Measurements from ENCODE around the gene CFAP77.
"Not testable (repeated sequence)": the region's sequence is repeated elsewhere in the genome, so short reads cannot be mapped to it uniquely, and the experiment has no call there.

Gene CFAP77

DNA sequence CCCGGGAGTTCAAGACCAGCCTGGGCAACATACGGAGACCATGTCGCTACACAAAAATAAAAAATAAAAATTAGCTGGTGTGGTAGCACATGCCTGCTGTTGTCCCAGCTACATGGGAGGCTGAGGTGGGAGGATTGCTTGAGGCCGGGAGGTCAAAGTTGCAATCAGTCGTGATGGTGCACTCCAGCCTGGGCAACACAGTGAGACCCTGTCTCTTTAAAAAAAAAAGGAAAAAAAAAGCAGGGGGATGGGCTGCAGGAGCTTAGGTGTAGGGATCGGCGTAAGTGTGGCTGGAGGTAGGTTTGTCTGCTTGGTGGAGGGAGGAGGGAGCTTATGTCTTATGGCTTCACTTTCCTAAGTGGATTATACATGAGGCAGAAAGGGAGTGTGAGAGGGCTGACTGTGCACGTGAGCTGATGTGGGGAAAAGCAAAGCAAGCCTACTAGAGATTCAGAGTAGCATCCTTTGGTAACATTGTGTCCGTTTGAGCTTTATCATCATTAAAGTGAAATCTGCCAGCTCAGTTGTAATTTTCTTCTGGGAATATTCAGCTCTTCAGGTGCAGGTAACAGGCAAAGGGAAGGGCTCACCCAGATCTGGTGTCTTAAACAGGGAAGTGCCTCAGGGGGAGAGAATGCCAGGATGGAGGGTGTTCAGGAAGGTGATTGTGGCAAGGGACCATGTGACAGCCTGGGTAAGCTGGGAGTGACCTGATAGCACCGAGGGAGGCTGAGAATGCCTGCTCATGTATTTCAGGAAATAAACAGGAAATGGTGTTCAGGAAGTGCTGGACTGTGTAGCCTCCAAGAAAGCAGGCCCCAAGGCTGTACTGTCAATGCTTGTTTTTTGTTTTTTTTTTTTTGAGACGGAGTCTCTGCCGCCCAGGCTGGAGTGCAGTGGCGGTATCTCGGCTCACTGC is 37.6 kb upstream of the CFAP77 start:
- no peak for DNase-seq (ENCODE audit: low spot score)

DNA sequence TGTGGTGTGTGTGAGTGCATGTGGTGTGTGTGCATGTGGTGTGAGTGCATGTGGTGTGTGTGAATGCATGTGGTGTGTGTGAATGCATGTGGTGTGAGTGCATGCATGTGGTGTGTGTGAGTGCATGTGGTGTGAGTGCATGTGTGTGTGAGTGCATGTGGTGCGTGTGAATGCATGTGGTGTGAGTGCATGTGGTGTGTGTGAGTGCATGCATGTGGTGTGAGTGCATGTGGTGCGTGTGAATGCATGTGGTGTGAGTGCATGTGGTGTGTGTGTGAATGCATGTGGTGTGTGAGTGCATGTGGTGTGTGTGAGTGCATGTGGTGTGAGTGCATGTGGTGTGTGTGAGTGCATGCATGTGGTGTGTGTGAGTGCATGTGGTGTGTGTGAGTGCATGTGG is 32.2 kb upstream of the CFAP77 start:
- DNase-seq (ENCODE audit: low spot score): not testable (repeated sequence)

More for the DNA sequence above, 37.6 kb upstream of the CFAP77 start:
- TF ChIP-seq, protein P1, sequence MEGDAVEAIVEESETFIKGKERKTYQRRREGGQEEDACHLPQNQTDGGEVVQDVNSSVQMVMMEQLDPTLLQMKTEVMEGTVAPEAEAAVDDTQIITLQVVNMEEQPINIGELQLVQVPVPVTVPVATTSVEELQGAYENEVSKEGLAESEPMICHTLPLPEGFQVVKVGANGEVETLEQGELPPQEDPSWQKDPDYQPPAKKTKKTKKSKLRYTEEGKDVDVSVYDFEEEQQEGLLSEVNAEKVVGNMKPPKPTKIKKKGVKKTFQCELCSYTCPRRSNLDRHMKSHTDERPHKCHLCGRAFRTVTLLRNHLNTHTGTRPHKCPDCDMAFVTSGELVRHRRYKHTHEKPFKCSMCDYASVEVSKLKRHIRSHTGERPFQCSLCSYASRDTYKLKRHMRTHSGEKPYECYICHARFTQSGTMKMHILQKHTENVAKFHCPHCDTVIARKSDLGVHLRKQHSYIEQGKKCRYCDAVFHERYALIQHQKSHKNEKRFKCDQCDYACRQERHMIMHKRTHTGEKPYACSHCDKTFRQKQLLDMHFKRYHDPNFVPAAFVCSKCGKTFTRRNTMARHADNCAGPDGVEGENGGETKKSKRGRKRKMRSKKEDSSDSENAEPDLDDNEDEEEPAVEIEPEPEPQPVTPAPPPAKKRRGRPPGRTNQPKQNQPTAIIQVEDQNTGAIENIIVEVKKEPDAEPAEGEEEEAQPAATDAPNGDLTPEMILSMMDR (IDR thresholded peaks at IDR 0.05; ENCODE audit: extremely low read depth, missing control alignments): no peak

DNA sequence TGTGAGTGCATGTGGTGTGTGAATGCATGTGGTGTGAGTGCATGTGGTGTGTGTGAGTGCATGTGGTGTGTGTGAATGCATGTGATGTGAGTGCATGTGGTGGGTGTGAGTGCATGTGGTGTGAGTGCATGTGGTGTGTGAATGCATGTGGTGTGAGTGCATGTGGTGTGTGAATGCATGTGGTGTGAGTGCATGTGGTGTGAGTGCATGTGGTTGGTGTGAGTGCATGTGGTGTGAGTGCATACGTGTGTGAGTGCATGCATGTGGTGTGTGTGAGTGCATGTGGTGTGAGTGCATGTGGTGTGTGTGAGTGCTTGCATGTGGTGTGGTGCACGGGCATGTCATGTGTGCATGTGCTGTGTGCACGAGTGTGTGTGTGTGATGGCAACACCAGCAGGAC is 31.6 kb upstream of the CFAP77 start:
- not testable (repeated sequence) for DNase-seq (ENCODE audit: low spot score)

DNA sequence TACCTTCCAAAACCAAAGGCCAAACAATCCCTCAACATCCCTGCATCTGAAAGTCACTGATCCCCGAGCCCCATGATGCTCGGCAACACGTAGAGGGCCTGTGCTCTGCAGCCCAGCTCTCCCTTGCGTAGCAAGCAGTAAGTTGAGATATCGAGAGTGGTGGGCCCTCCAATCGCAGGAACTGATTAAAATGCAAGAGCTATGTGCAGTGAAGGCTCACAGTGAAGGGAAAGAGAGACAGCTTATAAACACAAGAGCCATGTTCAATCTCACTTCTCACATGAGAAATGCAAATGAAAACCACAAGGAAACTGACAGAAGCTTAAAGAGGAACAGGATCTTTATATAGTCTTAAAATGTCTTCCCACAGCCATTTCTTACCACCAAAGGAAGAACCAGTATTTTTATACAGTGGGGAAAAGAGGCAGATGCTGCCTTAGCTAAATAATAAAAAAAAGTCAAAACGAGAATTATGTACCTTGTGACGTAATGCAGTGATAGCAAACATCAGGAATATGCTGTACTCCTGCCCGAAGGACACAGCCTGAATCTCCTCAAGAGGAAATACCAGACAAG is 28.0 kb upstream of the CFAP77 start:
- TF ChIP-seq, protein P1 (IDR thresholded peaks at IDR 0.05; ENCODE audit: extremely low read depth, missing control alignments): no peak
- peak; percentile 69 for DNase-seq (ENCODE audit: low spot score)

DNA sequence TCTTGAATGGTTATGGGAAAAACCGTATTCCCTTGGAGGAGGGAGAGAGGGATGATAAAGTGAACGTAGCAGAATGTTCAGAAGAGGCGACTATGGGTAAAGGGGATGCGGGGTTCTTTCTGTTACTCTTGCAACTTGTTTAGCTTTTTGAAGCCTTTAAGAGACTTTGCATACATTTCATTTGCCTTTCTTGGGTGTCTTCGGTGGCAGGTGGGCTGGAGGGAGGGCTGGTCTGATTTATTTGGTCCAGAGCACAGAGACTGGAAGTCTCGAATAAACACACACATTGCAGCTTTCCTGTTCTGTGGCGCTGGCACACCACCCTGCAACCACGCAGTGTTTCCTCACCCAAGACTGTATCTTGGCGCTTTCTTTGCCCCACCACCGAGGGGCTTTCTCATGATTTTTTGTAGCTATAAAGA is 26.5 kb upstream of the CFAP77 start:
- TF ChIP-seq, protein P1 (IDR thresholded peaks at IDR 0.05; ENCODE audit: extremely low read depth, missing control alignments): no peak
- DNase-seq (ENCODE audit: low spot score): peak; percentile 32

DNA sequence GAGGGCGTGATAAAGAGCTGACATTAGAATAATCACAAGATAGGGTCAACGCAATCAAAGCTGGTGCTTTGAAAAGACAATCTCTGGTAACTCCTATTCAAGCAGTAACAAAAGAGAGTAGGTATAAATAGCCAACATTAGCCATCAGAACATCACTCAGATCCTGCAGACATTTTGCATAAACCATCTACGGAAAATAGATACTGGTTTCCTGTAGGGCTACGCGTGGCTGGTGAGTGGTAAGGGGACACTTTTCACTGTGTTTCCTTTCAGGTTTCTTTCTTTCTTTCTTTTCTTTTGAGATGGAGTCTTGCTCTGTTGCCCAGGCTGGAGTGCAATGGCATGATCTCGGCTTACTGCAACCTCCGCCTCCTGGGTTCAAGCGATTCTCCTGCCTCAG is 25.6 kb upstream of the CFAP77 start:
- TF ChIP-seq, protein P1 (IDR thresholded peaks at IDR 0.05; ENCODE audit: extremely low read depth, missing control alignments): no peak
- peak; percentile 64 for DNase-seq (ENCODE audit: low spot score)

DNA sequence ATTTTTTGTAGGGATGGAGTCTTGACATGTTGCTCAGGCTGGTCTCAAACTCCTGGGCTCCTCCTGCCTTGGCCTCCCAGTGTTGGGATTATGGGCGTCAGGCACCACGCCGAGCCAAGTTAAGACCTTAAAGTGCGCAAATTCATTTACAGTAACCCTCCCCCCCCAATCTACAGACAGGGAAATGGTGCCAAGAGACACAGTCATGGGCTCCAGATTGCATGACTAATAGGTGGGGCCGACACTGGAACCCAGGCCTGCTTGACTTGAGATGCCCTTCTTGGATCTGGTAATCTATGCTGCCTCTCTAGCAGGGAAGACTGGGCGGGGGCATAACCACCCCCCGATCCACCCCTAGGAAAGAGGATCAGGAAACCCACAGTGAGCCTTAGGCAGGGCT is 22.9 kb upstream of the CFAP77 start:
- no peak for DNase-seq (ENCODE audit: low spot score)
- TF ChIP-seq, protein P1 (IDR thresholded peaks at IDR 0.05; ENCODE audit: extremely low read depth, missing control alignments): no peak

DNA sequence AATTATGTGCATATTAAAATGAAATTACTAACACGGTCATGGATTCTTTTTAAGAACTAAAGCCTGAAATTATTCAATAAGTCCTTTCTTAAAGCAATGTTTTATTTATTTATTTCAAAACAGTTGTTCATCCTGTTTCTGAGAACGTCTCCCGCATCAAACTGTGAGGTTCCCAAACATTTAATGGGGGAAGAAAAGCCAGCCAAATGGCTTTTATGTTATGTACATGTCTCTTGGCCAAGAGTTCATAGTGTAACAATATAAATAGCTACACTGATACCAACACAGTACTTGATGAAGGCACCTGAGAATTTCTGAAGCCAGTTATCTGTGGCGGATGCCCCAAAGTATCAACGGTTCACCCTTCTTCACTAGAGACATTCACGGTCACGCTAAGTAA is 19.0 kb upstream of the CFAP77 start:
- DNase-seq (ENCODE audit: low spot score): no peak
- TF ChIP-seq, protein P1 (IDR thresholded peaks at IDR 0.05; ENCODE audit: extremely low read depth, missing control alignments): no peak
